K562 (cell line): Measurements from ENCODE around the gene ATAD3C. TPM values are rescaled to one million over a fixed set of nuclear protein-coding genes. Genes with fewer than 3 reads are reported as not detected.
"Not testable (repeated sequence)": the region's sequence is repeated elsewhere in the genome, so short reads cannot be mapped to it uniquely, and the experiment has no call there.

Experiments used
- ATAC-seq: fragments of 200-7000 bp; cut with Tn5 transposase; 3 replicates; pipeline ENCODE4 v1.9.1; 2020; ENCODE audit warnings: moderate library complexity
- BruUV-seq: library from RNA; stranded (reverse); fragments of 400-500 nt; replicated peaks from 2 replicates; lab custom pipeline; 2021; lab: Mats Ljungman, UMichigan
- CTCF ChIA-PET: fragments of 300-600 bp; formaldehyde crosslinking; extraction: SDS; loops from one replicate; lab custom pipeline; 2021; ENCODE audit warnings: low intra/inter-chr PET ratio; lab: Yijun Ruan, JAX
- POLR2A ChIA-PET: fragments of 300-600, 350-650 bp; sonication (Branson Sonifier 250); formaldehyde crosslinking; extraction: SDS; loops from one replicate; lab custom pipeline; 2021; ENCODE audit warnings: antibody characterized with exemption, inconsistent platforms; lab: Yijun Ruan, JAX
- DNase-seq, 4 experiments: peaks; one replicate each; pipeline versions ENCODE4 v3.0.0 to v3.0.0-alpha.2; 2011 to 2018; ENCODE audit warnings: low spot score in 3 of 4, mixed read lengths in 3 of 4; ENCODE audit errors: extremely low read depth in 1 of 4
- FAIRE-seq: peaks from 2 replicates; lab custom pipeline; 2011; peaks lifted over from hg19 to GRCh38; lab: Jason Lieb, UNC
- H2AFZ ChIP-seq: 2 replicates; pipeline ENCODE4 v1.6.0; 2011; ENCODE audit warnings: low read depth, low read length, control low read depth, inconsistent platforms
- H3K27ac ChIP-seq: fragments of 200-600 bp; 3 replicates; pipeline ENCODE4 v1.8.0; 2011; ENCODE audit warnings: low read depth, mild to moderate bottlenecking, control low read depth, inconsistent platforms, low read length, moderate library complexity, mixed read lengths; ENCODE audit errors: extremely low read depth
- H3K27me3 ChIP-seq, 2 experiments: fragments of 300-600 bp in 1 of 2; 2 replicates in 1 of 2; 3 replicates in 1 of 2; pipeline versions ENCODE4 v1.6.0 to v1.8.0; 2011; ENCODE audit warnings: inconsistent platforms in 2 of 2, low read length in 2 of 2, mild to moderate bottlenecking in 1 of 2, mixed read lengths in 1 of 2, moderate library complexity in 1 of 2; ENCODE audit not compliant: control insufficient read depth in 2 of 2, insufficient read depth in 2 of 2
- H3K36me3 ChIP-seq: fragments of 300-600 bp; 3 replicates; pipeline ENCODE4 v1.8.0; 2011; ENCODE audit warnings: mild to moderate bottlenecking, low read length, inconsistent platforms; ENCODE audit not compliant: control insufficient read depth, insufficient read depth
- H3K4me1 ChIP-seq, 2 experiments: fragments of 200-600 bp in 1 of 2; replicated peaks in 1 of 2; 2 replicates in 1 of 2; 3 replicates in 1 of 2; pipeline versions ENCODE4 v1.5.1 to v1.8.0; 2011; ENCODE audit warnings: inconsistent platforms in 2 of 2, low read length in 2 of 2, mild to moderate bottlenecking in 1 of 2, mixed read lengths in 1 of 2, moderate library complexity in 1 of 2; ENCODE audit not compliant: control insufficient read depth in 2 of 2, insufficient read depth in 2 of 2
- H3K4me2 ChIP-seq: 2 replicates; pipeline ENCODE4 v1.6.1; 2011; ENCODE audit warnings: low read length, control low read depth, inconsistent platforms, mixed read lengths; ENCODE audit not compliant: insufficient read depth
- H3K4me3 ChIP-seq: fragments of 200-600 bp; sonication (generic), shearing (Covaris generic); 2 replicates; pipeline ENCODE4 v1.5.1; 2016; ENCODE audit warnings: control low read depth, inconsistent platforms
- H3K79me2 ChIP-seq: fragments of 200-600 bp; 3 replicates; pipeline ENCODE4 v1.8.0; 2011; ENCODE audit warnings: low read length, inconsistent platforms; ENCODE audit not compliant: control insufficient read depth, insufficient read depth
- H3K9ac ChIP-seq, 2 experiments: 2 replicates each; pipeline versions ENCODE4 v1.6.0 to v1.6.1; 2011; ENCODE audit warnings: low read depth in 2 of 2, low read length in 2 of 2, control low read depth in 1 of 2, inconsistent platforms in 1 of 2, mild to moderate bottlenecking in 1 of 2, mixed read lengths in 1 of 2; ENCODE audit not compliant: insufficient read depth in 1 of 2
- H3K9me1 ChIP-seq: one replicate; pipeline ENCODE4 v1.6.0; 2011; ENCODE audit warnings: inconsistent platforms, mild to moderate bottlenecking, low read length, moderate library complexity; ENCODE audit not compliant: control insufficient read depth, insufficient read depth
- H3K9me3 ChIP-seq: replicated peaks from 2 replicates; pipeline ENCODE4 v1.5.1; 2011; ENCODE audit warnings: low read depth, low read length, inconsistent platforms; ENCODE audit not compliant: control insufficient read depth, insufficient read depth
- H4K20me1 ChIP-seq: replicated peaks from 2 replicates; pipeline ENCODE4 v1.6.1; 2011; ENCODE audit warnings: low read length, inconsistent platforms, mixed read lengths; ENCODE audit not compliant: control insufficient read depth, insufficient read depth
- MGA ChIP-seq: fragments of 450-650 bp; IDR thresholded peaks from 2 replicates; pipeline ENCODE4 v1.6.1; 2016; ENCODE audit warnings: mild to moderate bottlenecking, moderate library complexity
- WGBS: fragments of 100-300 bp; shearing (Covaris generic); methylation state at CpG from one replicate; pipeline ENCODE4 v1.1.6; 2016; ENCODE audit warnings: low coverage, mixed read lengths; ENCODE audit not compliant: insufficient coverage; ENCODE audit errors: missing lambda C conversion rate; 5-methylcytosine and 5-hydroxymethylcytosine counted together
- in situ Hi-C: fragments of 300-500 bp; cut with MboI; formaldehyde crosslinking; loops from 4 replicates; pipeline ENCODE4 v1.15.0; 2018; ENCODE audit warnings: inconsistent platforms, mixed read lengths
- intact Hi-C: fragments of 100-400 bp; cut with micrococcal nuclease; formaldehyde crosslinking; loops from 2 replicates; pipeline ENCODE4 v1.14.2; 2022
- polyA plus RNA-seq, 8 experiments: library from polyadenylated mRNA; depleted of rRNA in 4 of 8; stranded (reverse) in 5 of 8; unstranded in 3 of 8; fragments of >200 nt; fragmentation: Nextera tagmentation in 2 of 8; fragmentation: Illumina TruSeq in 1 of 8; extraction: Ambion mirVana in 2 of 8; extraction: Trizol in 1 of 8; gene quantifications; 2 replicates each; pipeline versions ENCODE4 v1.2.1 to v1.2.3, GENCODE V29; 2011 to 2014; ENCODE audit warnings: inconsistent platforms in 1 of 8, missing spikeins in 1 of 8
- total RNA-seq, 7 experiments: library from RNA; depleted of rRNA in 6 of 7; stranded (reverse); fragments of >200 nt in 6 of 7; fragmentation: Illumina TruSeq in 2 of 7; extraction: Trizol in 2 of 7; gene quantifications; 2 replicates each; pipeline versions ENCODE4 v1.2.1 to v1.2.3, GENCODE V29; 2011 to 2021; ENCODE audit warnings: low replicate concordance in 1 of 7

Gene ATAD3C
- total and polyA plus RNA-seq, 9 of the 15 experiments (the other 6 are each of a cell fraction or from before 2014, with no cell fraction given) = 0.03 to 0.18 TPM; not detected in 7

DNA sequence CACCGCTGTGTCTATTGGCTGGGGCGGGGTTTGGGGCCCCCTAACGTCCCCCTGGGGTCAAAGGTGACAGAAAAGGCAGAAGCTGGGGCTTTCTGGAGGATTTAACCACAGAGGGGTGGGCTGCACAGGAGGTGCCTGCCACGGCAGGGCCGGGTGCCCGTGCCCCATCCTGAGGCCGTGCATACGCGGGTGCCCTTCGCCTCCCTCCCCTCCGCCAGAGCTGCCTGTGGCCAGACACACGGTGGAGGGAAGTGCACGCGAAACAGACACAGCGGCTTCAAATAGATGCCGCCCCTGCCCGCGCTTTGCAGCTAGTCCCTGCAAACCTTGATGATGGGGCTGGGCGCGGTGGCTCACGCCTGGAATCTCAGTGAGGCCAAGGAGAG, 60.0 kb downstream of the ATAD3C start:
- H3K9me1 ChIP-seq, H3K27me3 ChIP-seq, H2AFZ ChIP-seq, CTCF ChIA-PET, FAIRE-seq, H3K4me3 ChIP-seq, H3K9ac ChIP-seq, ATAC-seq, H3K9me3 ChIP-seq, H4K20me1 ChIP-seq, BruUV-seq, DNase-seq, H3K27ac ChIP-seq, in situ Hi-C loops, H3K36me3 ChIP-seq, H3K4me2 ChIP-seq: not testable (repeated sequence)
- 77% methylated on average over 9 of the region's 21 CpGs for WGBS
- Histone ChIP-seq H3K4me1 (peaks cover 8 to 32% of the 10 kb centered on the region in 2 experiments; a peak in 4 of 5 replicates), H3K79me2 (peaks cover 32% of the 10 kb centered on the region)
- intact Hi-C loops = loop anchor here (10.0 kb wide), 1 partner anchor 135 kb away; the partner anchor contains the start of gene AURKAIP1
- POLR2A ChIA-PET = interaction anchor here (0.6 kb wide), 1 partner anchor 146 kb away, joined by 4 read pairs; no protein-coding TSS in a partner anchor

GRCh38 chr1:1510912-1511532, 61.5 kb downstream of the ATAD3C start:
- Histone ChIP-seq H3K4me3 (peak overlapping the region; percentile 93), H3K9ac (peak overlapping the region; percentile 97 to 100), H2AFZ (peak overlapping the region; percentile 98), H3K36me3 (peaks cover 17% of the 10 kb centered on the region; the same call in 2 of the 3 replicates), H4K20me1 (no peaks in the 10 kb centered on the region), H3K4me1 (peaks cover 4 to 22% of the 10 kb centered on the region in 2 experiments; a peak in 4 of 5 replicates), H3K9me3 (no peaks in the 10 kb centered on the region; the same call in 1 of the 2 replicates), H3K27me3 (no peaks in the 10 kb centered on the region), H3K79me2 (peaks cover 45% of the 10 kb centered on the region), H3K27ac (peak overlapping the region; percentile 91), H3K9me1 (no peaks in the 10 kb centered on the region), H3K4me2 (peak overlapping the region; percentile 95)
- WGBS = 26% methylated on average over 15 of the region's 17 CpGs
- in situ Hi-C loops = no loop called here
- intact Hi-C loops = loop anchor here (5.0 to 10.0 kb wide), 2 partner anchors 116 to 396 kb away; partner anchors contain the start of gene CCNL2
- TSS peak; percentile 94 for BruUV-seq
- peak; percentile 68 for FAIRE-seq
- ATAC-seq = peak; percentile 61
- ChIA-PET POLR2A (interaction anchor here (0.6 to 1.5 kb wide), 8 partner anchors 12 to 136 kb away, joined by 3 to 6 read pairs (median 3); partner anchors contain the start of genes AURKAIP1, CCNL2 and MRPL20), CTCF (no interaction called here)
- DNase-seq = peak; percentile 16 to 63 (median 34)
- TF ChIP-seq MGA = peak; percentile 51
